HepG2 (cell line): Measurements from ENCODE around the gene BATF2. TPM values are rescaled to one million over a fixed set of nuclear protein-coding genes. Genes with fewer than 3 reads are reported as not detected.

ENCODE experiments used
- ADNP ChIP-seq: sonication (generic); formaldehyde crosslinking; IDR thresholded peaks from 2 replicates; pipeline ENCODE4 v1.4.0; 2020; ENCODE audit warnings: missing genetic modification reagents
- HMG20A ChIP-seq: IDR thresholded peaks from 2 replicates; pipeline ENCODE4 v1.6.1; 2016; ENCODE audit warnings: borderline replicate concordance
- LCORL ChIP-seq, 2 experiments: fragments of 450-650 bp in 1 of 2; sonication (generic) in 1 of 2; formaldehyde crosslinking in 1 of 2; IDR thresholded peaks; 2 replicates each; pipeline versions ENCODE4 v1.5.0 to v1.6.1; 2017 to 2020; ENCODE audit warnings: antibody characterized with exemption in 1 of 2, missing genetic modification reagents in 1 of 2
- MIXL1 ChIP-seq: IDR thresholded peaks from 2 replicates; pipeline ENCODE4 v1.6.1; 2016
- NONO ChIP-seq, 2 experiments: fragments of 450-650 bp in 1 of 2; sonication (generic) in 1 of 2; formaldehyde crosslinking in 1 of 2; IDR thresholded peaks in 1 of 2; conservative IDR thresholded peaks in 1 of 2; 2 replicates each; pipeline versions ENCODE4 v1.6.1 to v1.8.0; 2017 to 2022; ENCODE audit warnings: mild to moderate bottlenecking in 1 of 2, missing genetic modification reagents in 1 of 2, moderate library complexity in 1 of 2
- NPAS2 ChIP-seq: sonication (generic); formaldehyde crosslinking; IDR thresholded peaks from 2 replicates; pipeline ENCODE4 v1.8.0; 2022; ENCODE audit warnings: mild to moderate bottlenecking, missing genetic modification reagents, borderline replicate concordance
- RCOR2 ChIP-seq: IDR thresholded peaks from 2 replicates; pipeline ENCODE4 v1.6.1; 2016; ENCODE audit warnings: missing biosample characterization, missing genetic modification reagents
- SMARCC2 ChIP-seq: fragments of 450-650 bp; IDR thresholded peaks from 2 replicates; pipeline ENCODE4 v1.6.1; 2017; ENCODE audit warnings: antibody characterized with exemption, mild to moderate bottlenecking
- TCF7 ChIP-seq: sonication (generic); IDR thresholded peaks from 2 replicates; pipeline ENCODE4 v1.6.1; 2016; ENCODE audit warnings: antibody characterized with exemption, low read depth
- ZFP1 ChIP-seq: IDR thresholded peaks from 2 replicates; pipeline ENCODE4 v1.6.1; 2016
- ZFX ChIP-seq: sonication (generic); formaldehyde crosslinking; IDR thresholded peaks from 2 replicates; pipeline ENCODE4 v1.4.0; 2020; ENCODE audit warnings: mild to moderate bottlenecking, low read depth, missing genetic modification reagents, moderate library complexity
- ZNF101 ChIP-seq: sonication (generic); formaldehyde crosslinking; IDR thresholded peaks from 2 replicates; pipeline ENCODE4 v1.4.0; 2020; ENCODE audit warnings: mild to moderate bottlenecking, low read depth, missing genetic modification reagents, borderline replicate concordance
- ZNF337 ChIP-seq: sonication (generic); formaldehyde crosslinking; IDR thresholded peaks from 2 replicates; pipeline ENCODE4 v1.5.1; 2020; ENCODE audit warnings: missing genetic modification reagents, low read depth, mild to moderate bottlenecking, borderline replicate concordance
- ZNF343 ChIP-seq: sonication (generic); formaldehyde crosslinking; IDR thresholded peaks from 2 replicates; pipeline ENCODE4 v1.4.0; 2020; ENCODE audit warnings: mild to moderate bottlenecking, missing genetic modification reagents
- ZSCAN21 ChIP-seq: sonication (generic); formaldehyde crosslinking; IDR thresholded peaks from 2 replicates; pipeline ENCODE4 v1.8.0; 2022; ENCODE audit warnings: mild to moderate bottlenecking, missing genetic modification reagents, moderate library complexity, borderline replicate concordance
- polyA plus RNA-seq, 8 experiments: library from polyadenylated mRNA; depleted of rRNA in 3 of 8; stranded (reverse) in 7 of 8; unstranded in 1 of 8; fragments of >200 nt; fragmentation: Illumina TruSeq in 4 of 8; extraction: Trizol in 4 of 8; gene quantifications; 2 replicates each; pipeline versions ENCODE4 v1.2.1 to v1.2.3, GENCODE V29; 2011 to 2016; ENCODE audit warnings: low read depth in 4 of 8, missing spikeins in 1 of 8, mixed read lengths in 1 of 8; ENCODE audit not compliant: insufficient read depth in 1 of 8
- total RNA-seq, 5 experiments: library from RNA; depleted of rRNA; stranded (reverse); fragments of >200 nt; fragmentation: Illumina TruSeq; extraction: Trizol; gene quantifications; 2 replicates each; pipeline ENCODE4 v1.2.3, GENCODE V29; 2016; ENCODE audit warnings: low read depth in 1 of 5
- TF ChIP-seq, protein P1 (sequence below): sonication (generic); formaldehyde crosslinking; IDR thresholded peaks from 2 replicates; pipeline ENCODE4 v1.4.0; 2020; ENCODE audit warnings: missing genetic modification reagents, mild to moderate bottlenecking, borderline replicate concordance
- TF ChIP-seq, protein P2 (sequence below): sonication (generic); formaldehyde crosslinking; IDR thresholded peaks from 2 replicates; pipeline ENCODE4 v1.8.0; 2022; ENCODE audit warnings: mild to moderate bottlenecking, missing genetic modification reagents; ENCODE audit not compliant: insufficient replicate concordance
- TF ChIP-seq, protein P3 (sequence below): sonication (generic); formaldehyde crosslinking; IDR thresholded peaks from 2 replicates; pipeline ENCODE4 v1.5.0; 2020; ENCODE audit warnings: missing genetic modification reagents, mild to moderate bottlenecking, borderline replicate concordance
- TF ChIP-seq, protein P4 (sequence below): IDR thresholded peaks from 2 replicates; pipeline ENCODE4 v1.4.0; 2020; ENCODE audit warnings: mild to moderate bottlenecking, missing genetic modification reagents

BATF2 gene
- total and polyA plus RNA-seq, 2 of the 13 experiments (the other 11 are each of a cell fraction or from before 2014, with no cell fraction given), result 2.8 to 3.9 TPM

DNA sequence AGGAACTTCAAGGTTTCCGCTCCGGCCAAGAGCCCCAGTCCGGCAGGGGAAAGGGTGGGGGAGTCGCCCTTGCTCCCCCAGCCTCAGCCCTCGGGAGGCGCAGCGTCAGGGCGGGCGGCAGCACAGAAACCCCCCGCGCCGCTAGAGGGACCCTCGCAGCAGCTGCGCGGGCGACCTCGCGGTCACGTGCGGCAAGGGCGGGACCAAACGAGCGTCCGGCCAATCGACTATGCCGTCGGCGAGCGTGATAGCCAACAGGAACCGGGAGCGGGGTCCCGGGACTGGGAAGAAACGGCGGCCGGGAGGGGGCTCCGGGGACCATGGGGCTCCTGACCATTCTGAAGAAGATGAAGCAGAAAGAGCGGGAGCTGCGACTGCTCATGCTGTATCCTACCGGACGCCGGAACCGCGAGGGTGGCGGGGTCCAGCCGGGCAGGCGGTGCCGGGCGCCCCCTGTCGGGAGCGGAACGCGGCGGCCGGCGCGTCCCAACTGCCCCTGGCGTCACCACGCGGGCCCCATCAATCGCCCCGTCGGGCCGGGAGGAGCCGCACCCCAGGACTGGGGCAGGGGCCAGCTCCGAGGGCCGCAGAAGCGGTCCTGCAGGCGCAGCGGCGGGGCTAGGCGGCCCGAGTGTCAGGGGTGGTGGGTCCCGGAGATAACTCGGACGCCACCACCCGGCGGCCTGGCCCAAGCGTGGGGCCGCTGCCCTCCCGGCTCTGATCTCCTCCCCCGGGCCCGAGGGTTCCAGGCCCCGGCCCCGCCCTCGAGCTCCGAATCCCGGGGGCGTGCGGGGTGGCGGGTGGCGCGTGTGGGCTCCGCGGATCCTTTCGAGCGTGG, 17.3 kb upstream of the BATF2 start, which contains the start of gene ARL2 (continued):
- TF ChIP-seq, protein P1, sequence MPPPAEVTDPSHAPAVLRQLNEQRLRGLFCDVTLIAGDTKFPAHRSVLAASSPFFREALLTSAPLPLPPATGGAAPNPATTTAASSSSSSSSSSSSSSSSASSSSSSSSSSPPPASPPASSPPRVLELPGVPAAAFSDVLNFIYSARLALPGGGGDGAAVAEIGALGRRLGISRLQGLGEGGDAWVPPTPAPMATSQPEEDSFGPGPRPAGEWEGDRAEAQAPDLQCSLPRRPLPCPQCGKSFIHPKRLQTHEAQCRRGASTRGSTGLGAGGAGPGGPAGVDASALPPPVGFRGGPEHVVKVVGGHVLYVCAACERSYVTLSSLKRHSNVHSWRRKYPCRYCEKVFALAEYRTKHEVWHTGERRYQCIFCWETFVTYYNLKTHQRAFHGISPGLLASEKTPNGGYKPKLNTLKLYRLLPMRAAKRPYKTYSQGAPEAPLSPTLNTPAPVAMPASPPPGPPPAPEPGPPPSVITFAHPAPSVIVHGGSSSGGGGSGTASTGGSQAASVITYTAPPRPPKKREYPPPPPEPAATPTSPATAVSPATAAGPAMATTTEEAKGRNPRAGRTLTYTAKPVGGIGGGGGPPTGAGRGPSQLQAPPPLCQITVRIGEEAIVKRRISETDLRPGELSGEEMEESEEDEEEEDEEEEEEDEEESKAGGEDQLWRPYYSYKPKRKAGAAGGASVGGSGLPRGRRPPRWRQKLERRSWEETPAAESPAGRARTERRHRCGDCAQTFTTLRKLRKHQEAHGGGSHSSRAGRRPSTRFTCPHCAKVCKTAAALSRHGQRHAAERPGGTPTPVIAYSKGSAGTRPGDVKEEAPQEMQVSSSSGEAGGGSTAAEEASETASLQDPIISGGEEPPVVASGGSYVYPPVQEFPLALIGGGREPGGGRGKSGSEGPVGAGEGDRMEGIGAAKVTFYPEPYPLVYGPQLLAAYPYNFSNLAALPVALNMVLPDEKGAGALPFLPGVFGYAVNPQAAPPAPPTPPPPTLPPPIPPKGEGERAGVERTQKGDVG (CRISPR knock-in tag), result no peak; the same call in 1 of the 2 replicates
- TF ChIP-seq, protein P2, sequence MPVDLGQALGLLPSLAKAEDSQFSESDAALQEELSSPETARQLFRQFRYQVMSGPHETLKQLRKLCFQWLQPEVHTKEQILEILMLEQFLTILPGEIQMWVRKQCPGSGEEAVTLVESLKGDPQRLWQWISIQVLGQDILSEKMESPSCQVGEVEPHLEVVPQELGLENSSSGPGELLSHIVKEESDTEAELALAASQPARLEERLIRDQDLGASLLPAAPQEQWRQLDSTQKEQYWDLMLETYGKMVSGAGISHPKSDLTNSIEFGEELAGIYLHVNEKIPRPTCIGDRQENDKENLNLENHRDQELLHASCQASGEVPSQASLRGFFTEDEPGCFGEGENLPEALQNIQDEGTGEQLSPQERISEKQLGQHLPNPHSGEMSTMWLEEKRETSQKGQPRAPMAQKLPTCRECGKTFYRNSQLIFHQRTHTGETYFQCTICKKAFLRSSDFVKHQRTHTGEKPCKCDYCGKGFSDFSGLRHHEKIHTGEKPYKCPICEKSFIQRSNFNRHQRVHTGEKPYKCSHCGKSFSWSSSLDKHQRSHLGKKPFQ (CRISPR knock-in tag), result peak; percentile 89
- TF ChIP-seq ZFP1 (CRISPR knock-in tag), result no peak
- TF ChIP-seq NPAS2, result no peak
- no peak for TF ChIP-seq SMARCC2
- TF ChIP-seq, protein P3, sequence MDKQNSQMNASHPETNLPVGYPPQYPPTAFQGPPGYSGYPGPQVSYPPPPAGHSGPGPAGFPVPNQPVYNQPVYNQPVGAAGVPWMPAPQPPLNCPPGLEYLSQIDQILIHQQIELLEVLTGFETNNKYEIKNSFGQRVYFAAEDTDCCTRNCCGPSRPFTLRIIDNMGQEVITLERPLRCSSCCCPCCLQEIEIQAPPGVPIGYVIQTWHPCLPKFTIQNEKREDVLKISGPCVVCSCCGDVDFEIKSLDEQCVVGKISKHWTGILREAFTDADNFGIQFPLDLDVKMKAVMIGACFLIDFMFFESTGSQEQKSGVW (CRISPR knock-in tag), result no peak
- no peak for TF ChIP-seq TCF7
- TF ChIP-seq ZNF101 (CRISPR knock-in tag), result peak; percentile 69; the same call in 1 of the 2 replicates
- TF ChIP-seq ADNP, result no peak
- no peak for TF ChIP-seq HMG20A (CRISPR knock-in tag)
- TF ChIP-seq ZSCAN21, result no peak
- TF ChIP-seq MIXL1 (CRISPR knock-in tag), result no peak
- no peak for TF ChIP-seq RCOR2 (CRISPR knock-in tag)
- TF ChIP-seq ZNF343, result peak; percentile 84; the same call in 1 of the 2 replicates
- no peak for TF ChIP-seq LCORL (IDR thresholded peaks at IDR 0.05)
- TF ChIP-seq LCORL (CRISPR knock-in tag; IDR thresholded peaks at IDR 0.05), result peak; percentile 67; the same call in 1 of the 2 replicates
- TF ChIP-seq, protein P4, sequence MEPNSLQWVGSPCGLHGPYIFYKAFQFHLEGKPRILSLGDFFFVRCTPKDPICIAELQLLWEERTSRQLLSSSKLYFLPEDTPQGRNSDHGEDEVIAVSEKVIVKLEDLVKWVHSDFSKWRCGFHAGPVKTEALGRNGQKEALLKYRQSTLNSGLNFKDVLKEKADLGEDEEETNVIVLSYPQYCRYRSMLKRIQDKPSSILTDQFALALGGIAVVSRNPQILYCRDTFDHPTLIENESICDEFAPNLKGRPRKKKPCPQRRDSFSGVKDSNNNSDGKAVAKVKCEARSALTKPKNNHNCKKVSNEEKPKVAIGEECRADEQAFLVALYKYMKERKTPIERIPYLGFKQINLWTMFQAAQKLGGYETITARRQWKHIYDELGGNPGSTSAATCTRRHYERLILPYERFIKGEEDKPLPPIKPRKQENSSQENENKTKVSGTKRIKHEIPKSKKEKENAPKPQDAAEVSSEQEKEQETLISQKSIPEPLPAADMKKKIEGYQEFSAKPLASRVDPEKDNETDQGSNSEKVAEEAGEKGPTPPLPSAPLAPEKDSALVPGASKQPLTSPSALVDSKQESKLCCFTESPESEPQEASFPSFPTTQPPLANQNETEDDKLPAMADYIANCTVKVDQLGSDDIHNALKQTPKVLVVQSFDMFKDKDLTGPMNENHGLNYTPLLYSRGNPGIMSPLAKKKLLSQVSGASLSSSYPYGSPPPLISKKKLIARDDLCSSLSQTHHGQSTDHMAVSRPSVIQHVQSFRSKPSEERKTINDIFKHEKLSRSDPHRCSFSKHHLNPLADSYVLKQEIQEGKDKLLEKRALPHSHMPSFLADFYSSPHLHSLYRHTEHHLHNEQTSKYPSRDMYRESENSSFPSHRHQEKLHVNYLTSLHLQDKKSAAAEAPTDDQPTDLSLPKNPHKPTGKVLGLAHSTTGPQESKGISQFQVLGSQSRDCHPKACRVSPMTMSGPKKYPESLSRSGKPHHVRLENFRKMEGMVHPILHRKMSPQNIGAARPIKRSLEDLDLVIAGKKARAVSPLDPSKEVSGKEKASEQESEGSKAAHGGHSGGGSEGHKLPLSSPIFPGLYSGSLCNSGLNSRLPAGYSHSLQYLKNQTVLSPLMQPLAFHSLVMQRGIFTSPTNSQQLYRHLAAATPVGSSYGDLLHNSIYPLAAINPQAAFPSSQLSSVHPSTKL (CRISPR knock-in tag), result peak; percentile 18; the same call in 1 of the 2 replicates
- TF ChIP-seq NONO (IDR thresholded peaks at IDR 0.05), result no peak
- TF ChIP-seq NONO (CRISPR knock-in tag; conservative IDR thresholded peaks at IDR 0.05), result peak; percentile 61
- TF ChIP-seq ZFX (CRISPR knock-in tag), result peak; percentile 75
- TF ChIP-seq ZNF337 (CRISPR knock-in tag), result no peak
